Activated CD8-positive, alpha-beta memory T cell treated with anti-CD3 and anti-CD28 coated beads, Interleukin-2, amount 50 U/mL, for 1 hour (primary cell): ENCODE results near the gene PEX14.

Experiments used
- DNase-seq: peaks from one replicate; pipeline ENCODE4 v3.0.0-alpha.2; 2020; ENCODE audit errors: extremely low read depth

The PEX14 gene

GRCh38 chr1:10678852-10679251 is 204.1 kb downstream of the PEX14 start:
- DNase-seq = no peak

DNA sequence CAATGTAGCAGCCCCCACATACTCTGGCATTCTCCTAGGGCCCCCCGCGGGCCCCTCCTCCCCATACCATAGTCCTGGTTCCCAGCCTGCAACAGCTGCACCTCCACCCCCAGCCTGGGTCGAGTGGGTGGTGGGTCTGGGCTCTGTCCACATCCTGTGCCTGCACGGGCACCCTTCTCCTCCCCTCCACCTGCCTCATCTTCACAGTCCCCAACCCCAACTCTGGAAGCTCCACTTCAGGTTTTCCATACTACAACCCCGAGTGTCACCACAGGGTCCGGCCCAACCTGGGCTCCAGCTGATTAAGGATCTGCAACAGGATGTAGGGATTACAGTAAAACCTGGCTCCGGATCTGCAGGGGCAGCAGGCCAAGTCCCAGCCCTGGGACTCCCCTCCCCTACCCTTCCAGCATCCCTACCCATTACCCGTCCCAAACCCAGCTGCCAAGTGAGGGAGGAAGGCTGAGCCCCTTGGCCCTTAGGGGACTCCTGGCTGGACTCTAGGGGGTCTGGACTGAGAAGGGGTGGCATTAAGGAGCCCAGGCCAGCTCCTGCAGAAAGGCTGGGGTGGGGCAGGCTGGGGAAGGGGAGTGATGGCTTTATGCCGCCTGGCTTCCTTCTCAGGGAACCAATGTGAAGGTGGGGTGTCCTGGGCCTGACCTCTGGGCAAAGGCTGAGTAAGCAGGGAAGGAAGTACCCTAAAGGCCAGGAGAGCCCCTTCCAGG is 204.9 kb downstream of the PEX14 start:
- DNase-seq = no peak
